Thymus (tissue), 11 donors: ENCODE measurements around the gene ACTG1. TPM values are rescaled to one million over a fixed set of nuclear protein-coding genes. Genes with fewer than 3 reads are reported as not detected.

Experiments
- DNase-seq, 9 donors: peaks; one replicate each; pipeline ENCODE4 v3.0.0-alpha.2; 2013; ENCODE audit warnings: low spot score in 9 of 9, low read depth in 6 of 9, missing footprints in 1 of 9
- H3K27ac ChIP-seq, 2 donors: one replicate each; pipeline ENCODE4 v1.5.1; 2013; ENCODE audit warnings: control low read depth in 1 of 2, low read depth in 1 of 2, low read length in 1 of 2, mild to moderate bottlenecking in 1 of 2, moderate library complexity in 1 of 2
- H3K27me3 ChIP-seq, 2 donors: one replicate each; pipeline ENCODE4 v1.5.1; 2013; ENCODE audit warnings: low read length in 1 of 2; ENCODE audit not compliant: control insufficient read depth in 2 of 2, insufficient read depth in 1 of 2
- H3K36me3 ChIP-seq, 2 donors: one replicate each; pipeline ENCODE4 v1.5.1; 2013; ENCODE audit warnings: low read length in 1 of 2, mild to moderate bottlenecking in 1 of 2, moderate library complexity in 1 of 2; ENCODE audit not compliant: control insufficient read depth in 2 of 2, insufficient read depth in 2 of 2
- H3K4me1 ChIP-seq, 2 donors: one replicate each; pipeline ENCODE4 v1.5.1; 2013; ENCODE audit warnings: low read length in 2 of 2; ENCODE audit not compliant: control insufficient read depth in 2 of 2, insufficient read depth in 2 of 2
- H3K4me3 ChIP-seq, 2 donors: one replicate each; pipeline ENCODE4 v1.5.1; 2013; ENCODE audit warnings: low read length in 2 of 2, control low read depth in 1 of 2, mild to moderate bottlenecking in 1 of 2
- H3K9me3 ChIP-seq, 2 donors: one replicate each; pipeline ENCODE4 v1.5.1; 2013; ENCODE audit warnings: low read length in 1 of 2, mild to moderate bottlenecking in 1 of 2; ENCODE audit not compliant: control insufficient read depth in 2 of 2, insufficient read depth in 1 of 2
- WGBS: extraction: QIAGEN DNeasy Blood & Tissue Kit; methylation state at CpG from one replicate; pipeline ENCODE4 v1.1.7; 2013; 5-methylcytosine and 5-hydroxymethylcytosine counted together
- polyA plus RNA-seq: library from polyadenylated mRNA; stranded (reverse); fragments of 200-250 nt; gene quantifications from one replicate; pipeline ENCODE4 v1.2.3, GENCODE V29; 2013
- total RNA-seq: library from RNA; stranded (reverse); fragments of 120-200 nt; gene quantifications from one replicate; pipeline ENCODE4 v1.2.4, GENCODE V29; 2013
- donor health status: healthy.

Gene ACTG1
- total and polyA plus RNA-seq, 2 donors, result 1,837 to 2,739 TPM

GRCh38 chr17:81478119-81478518, 34.5 kb downstream of the ACTG1 start:
- Histone ChIP-seq H3K27ac (no peak overlapping the region), H3K9me3 (peaks cover 0 to 11% of the 10 kb centered on the region in 2 donors), H3K4me3 (no peak overlapping the region), H3K27me3 (peaks cover 0 to 31% of the 10 kb centered on the region in 2 donors), H3K36me3 (no peaks in the 10 kb centered on the region), H3K4me1 (peaks cover 20 to 40% of the 10 kb centered on the region in 2 donors)
- DNase-seq, result no peak
- WGBS, result 97% methylated on average over 20 of the region's 20 CpGs

- no peak overlapping the region for H3K27ac ChIP-seq
- WGBS, result 71% methylated on average over 6 of the region's 7 CpGs
- peaks cover 0 to 23% of the 10 kb centered on the region in 2 donors for H3K27me3 ChIP-seq
- no peak for DNase-seq
- peaks cover 11 to 31% of the 10 kb centered on the region in 2 donors for H3K4me1 ChIP-seq
- H3K4me3 ChIP-seq, result no peak overlapping the region
- no peaks in the 10 kb centered on the region for H3K36me3 ChIP-seq
- peaks cover 0 to 11% of the 10 kb centered on the region in 2 donors for H3K9me3 ChIP-seq
These were observed 35.4 kb downstream of the ACTG1 start for GRCh38 chr17:81477173-81477572.

- Histone ChIP-seq H3K27ac (no peak overlapping the region), H3K4me3 (no peak overlapping the region), H3K9me3 (peaks cover 0 to 11% of the 10 kb centered on the region in 2 donors), H3K27me3 (peaks cover 0 to 18% of the 10 kb centered on the region in 2 donors), H3K36me3 (no peaks in the 10 kb centered on the region), H3K4me1 (peaks cover 6 to 25% of the 10 kb centered on the region in 2 donors)
- DNase-seq, result no peak
- 96% methylated on average over 6 of the region's 6 CpGs for WGBS
These were observed 36.0 kb downstream of the ACTG1 start for GRCh38 chr17:81476635-81477034.

GRCh38 chr17:81476097-81476496, 36.5 kb downstream of the ACTG1 start:
- Histone ChIP-seq H3K36me3 (no peaks in the 10 kb centered on the region), H3K4me3 (no peak overlapping the region), H3K9me3 (peaks cover 0 to 11% of the 10 kb centered on the region in 2 donors), H3K27ac (no peak overlapping the region), H3K4me1 (peaks cover 3 to 24% of the 10 kb centered on the region in 2 donors), H3K27me3 (peaks cover 0 to 18% of the 10 kb centered on the region in 2 donors)
- DNase-seq, result no peak
- 83% methylated on average over 7 of the region's 7 CpGs for WGBS

GRCh38 chr17:81474958-81475357, 37.6 kb downstream of the ACTG1 start:
- Histone ChIP-seq H3K4me1 (peaks cover 0 to 21% of the 10 kb centered on the region in 2 donors), H3K9me3 (peaks cover 0 to 4% of the 10 kb centered on the region in 2 donors), H3K36me3 (no peaks in the 10 kb centered on the region), H3K4me3 (no peak overlapping the region), H3K27me3 (peaks cover 0 to 6% of the 10 kb centered on the region in 2 donors), H3K27ac (no peak overlapping the region)
- 80% methylated on average over 16 of the region's 16 CpGs for WGBS
- DNase-seq, result no peak

- Histone ChIP-seq H3K4me1 (peaks cover 0 to 15% of the 10 kb centered on the region in 2 donors), H3K36me3 (no peaks in the 10 kb centered on the region), H3K9me3 (peaks cover 0 to 4% of the 10 kb centered on the region in 2 donors), H3K27ac (no peak overlapping the region), H3K27me3 (no peaks in the 10 kb centered on the region), H3K4me3 (no peak overlapping the region)
- DNase-seq, result no peak
- WGBS, result 96% methylated on average over 8 of the region's 8 CpGs
These were observed 39.6 kb downstream of the ACTG1 start for GRCh38 chr17:81473019-81473418.

- WGBS, result 93% methylated on average over 28 of the region's 28 CpGs
- no peak overlapping the region for H3K27ac ChIP-seq
- DNase-seq, result peak in 1 of 9 donors; percentile 60
- H3K36me3 ChIP-seq, result no peaks in the 10 kb centered on the region
- H3K4me3 ChIP-seq, result no peak overlapping the region
- H3K9me3 ChIP-seq, result peaks cover 0 to under 1% of the 10 kb centered on the region in 2 donors
- no peaks in the 10 kb centered on the region for H3K27me3 ChIP-seq
- peaks cover 2 to 22% of the 10 kb centered on the region in 2 donors for H3K4me1 ChIP-seq
These were observed 40.7 kb downstream of the ACTG1 start for GRCh38 chr17:81471818-81472456.

GRCh38 chr17:81470944-81471817, 41.4 kb downstream of the ACTG1 start:
- H3K27me3 ChIP-seq, result no peaks in the 10 kb centered on the region
- H3K27ac ChIP-seq, result no peak overlapping the region
- H3K36me3 ChIP-seq, result no peaks in the 10 kb centered on the region
- no peak for DNase-seq
- no peak overlapping the region for H3K4me3 ChIP-seq
- no peaks in the 10 kb centered on the region for H3K9me3 ChIP-seq
- H3K4me1 ChIP-seq, result peaks cover 2 to 21% of the 10 kb centered on the region in 2 donors
- WGBS, result 89% methylated on average over 14 of the region's 14 CpGs
